Activated naive CD8-positive, alpha-beta T cell treated with anti-CD3 and anti-CD28 coated beads, Interleukin-2, amount 10 ng/mL, durations not matched to agents 7 days and 5 days (primary cell): ENCODE measurements around the gene TBC1D4. TPM values are rescaled to one million over a fixed set of nuclear protein-coding genes. Genes with fewer than 3 reads are reported as not detected.

Source experiments
- ATAC-seq: fragments of 150-1000 bp; cut with Tn5 transposase; one replicate; pipeline ENCODE4 v1.10.0; 2021; ENCODE audit warnings: low read depth, moderate library complexity
- POLR2A ChIA-PET: fragments of 350-600 bp; sonication (Branson Sonifier 250); formaldehyde crosslinking; loops from one replicate; lab custom pipeline; 2021; ENCODE audit warnings: antibody characterized with exemption; lab: Charles Lee
- DNase-seq: peaks from one replicate; pipeline ENCODE4 v3.0.0; 2021
- H3K27ac Mint-ChIP-seq: one replicate; pipeline ENCODE4 v1.8.0; 2022; ENCODE audit warnings: mild to moderate bottlenecking, mixed read lengths
- H3K27me3 Mint-ChIP-seq: one replicate; pipeline ENCODE4 v1.8.0; 2022; ENCODE audit warnings: mild to moderate bottlenecking, moderate library complexity, mixed read lengths
- H3K36me3 Mint-ChIP-seq: one replicate; pipeline ENCODE4 v1.8.0; 2021; ENCODE audit warnings: mild to moderate bottlenecking, mixed read lengths
- H3K4me1 Mint-ChIP-seq: one replicate; pipeline ENCODE4 v1.8.0; 2021; ENCODE audit warnings: mixed read lengths
- H3K4me3 Mint-ChIP-seq: one replicate; pipeline ENCODE4 v1.8.0; 2022; ENCODE audit warnings: mild to moderate bottlenecking, moderate library complexity, mixed read lengths
- H3K9me3 Mint-ChIP-seq: one replicate; pipeline ENCODE4 v1.8.0; 2021; ENCODE audit warnings: mixed read lengths
- total RNA-seq, 2 experiments: library from RNA; stranded (reverse); gene quantifications; one replicate each; pipeline ENCODE4 v1.2.3, GENCODE V29; 2021

TBC1D4 gene
- total RNA-seq, 2 experiments from 2014 or later, result 19.4 to 21.0 TPM

DNA sequence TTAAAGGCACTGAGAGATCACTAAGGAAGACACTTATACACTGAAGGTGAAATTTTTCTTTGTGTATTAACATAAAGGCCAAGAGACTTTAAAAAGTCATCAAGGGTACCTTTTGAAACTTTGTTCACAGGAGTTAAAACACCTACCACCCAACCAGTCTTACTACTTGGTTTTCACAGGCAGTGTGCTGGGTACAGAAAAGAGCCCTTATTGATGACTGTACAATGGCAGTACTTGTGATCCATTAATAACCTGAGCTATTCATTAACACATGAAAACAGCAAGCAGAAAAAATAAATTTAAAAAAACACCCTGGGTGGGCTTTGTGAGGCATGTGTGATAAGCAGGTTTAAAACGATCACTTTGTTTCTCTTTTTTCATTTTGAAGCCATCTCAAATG, 148.9 kb downstream of the TBC1D4 start:
- H3K4me1 Mint-ChIP-seq, result no peaks in the 10 kb centered on the region
- no peak overlapping the region for H3K27ac Mint-ChIP-seq
- no peaks in the 10 kb centered on the region for H3K27me3 Mint-ChIP-seq
- POLR2A ChIA-PET, result no interaction called here
- DNase-seq (no peak), ATAC-seq (no peak)
- peaks cover 1% of the 10 kb centered on the region for H3K36me3 Mint-ChIP-seq
- no peaks in the 10 kb centered on the region for H3K9me3 Mint-ChIP-seq
- H3K4me3 Mint-ChIP-seq, result no peak overlapping the region

DNA sequence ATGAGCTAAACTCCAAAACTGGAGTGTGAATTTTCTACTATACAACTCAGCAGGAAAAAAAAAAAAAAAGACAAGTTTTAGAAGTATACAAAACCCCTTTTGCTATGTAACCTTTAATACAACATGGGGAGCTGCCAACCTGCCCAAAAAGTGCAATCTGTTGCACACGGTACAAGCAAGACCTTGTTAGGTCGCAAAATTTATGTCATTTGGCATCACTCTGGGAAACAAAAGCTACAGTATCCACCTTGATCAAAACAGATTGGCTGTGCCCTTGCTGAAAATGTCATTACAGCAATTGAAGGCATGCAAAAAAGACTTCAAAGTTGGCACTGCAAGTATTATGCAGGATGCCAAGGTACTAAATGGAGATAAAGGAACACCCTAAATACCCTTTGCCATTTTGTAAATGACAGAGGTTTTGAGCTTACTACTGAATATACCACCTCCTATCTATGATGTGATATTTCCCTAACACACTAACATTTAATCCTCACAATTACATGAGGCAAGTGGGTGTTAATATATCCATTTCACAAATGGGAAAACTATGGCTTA, 150.1 kb downstream of the TBC1D4 start:
- H3K36me3 Mint-ChIP-seq, result peaks cover 1% of the 10 kb centered on the region
- H3K9me3 Mint-ChIP-seq, result no peaks in the 10 kb centered on the region
- no peak overlapping the region for H3K4me3 Mint-ChIP-seq
- ATAC-seq, result no peak
- no peak for DNase-seq
- POLR2A ChIA-PET, result no interaction called here
- peaks cover 8% of the 10 kb centered on the region for H3K4me1 Mint-ChIP-seq
- H3K27ac Mint-ChIP-seq, result no peak overlapping the region
- H3K27me3 Mint-ChIP-seq, result no peaks in the 10 kb centered on the region

DNA sequence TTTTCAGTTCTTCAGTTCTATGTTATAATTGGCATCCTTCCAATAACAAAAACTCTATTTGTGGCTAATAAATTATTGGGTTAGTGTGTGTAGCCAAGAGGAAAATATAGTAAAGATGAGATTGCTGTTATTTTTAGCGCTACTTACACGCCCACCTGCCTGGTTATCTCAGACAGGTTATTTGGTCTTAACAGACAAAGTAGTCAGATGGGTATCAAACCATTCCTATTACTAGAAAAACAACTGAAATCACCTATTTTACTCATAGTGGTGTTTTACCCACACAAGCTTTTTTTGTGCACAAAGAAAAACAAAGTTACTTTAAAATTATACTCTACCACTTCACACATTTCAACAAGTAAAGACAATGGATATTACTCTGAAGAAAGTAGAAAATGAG, 151.2 kb downstream of the TBC1D4 start:
- DNase-seq (no peak), ATAC-seq (no peak)
- POLR2A ChIA-PET, result no interaction called here
- Mint-ChIP-seq H3K4me1 (peaks cover 10% of the 10 kb centered on the region), H3K27me3 (no peaks in the 10 kb centered on the region), H3K9me3 (no peaks in the 10 kb centered on the region), H3K27ac (no peak overlapping the region), H3K36me3 (peaks cover 1% of the 10 kb centered on the region), H3K4me3 (no peak overlapping the region)

DNA sequence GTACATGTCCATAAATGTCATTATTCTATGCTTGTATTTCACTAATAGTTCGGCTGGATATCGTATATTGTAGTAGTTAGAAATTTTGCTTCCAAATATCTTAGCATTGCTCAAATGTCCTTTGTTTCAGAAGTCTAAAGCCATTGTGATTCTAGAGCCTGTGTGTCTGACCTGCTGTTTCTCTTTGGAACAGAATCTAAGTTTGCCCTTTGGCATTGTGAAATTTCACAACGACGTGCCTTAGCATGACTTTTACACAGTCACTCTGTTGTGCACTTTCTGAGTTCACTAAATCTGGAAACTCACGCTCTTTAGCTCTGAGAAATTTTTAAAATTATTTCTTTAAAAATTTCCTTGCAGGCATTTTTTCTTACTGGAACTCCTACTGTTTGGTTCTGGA, 152.2 kb downstream of the TBC1D4 start:
- Mint-ChIP-seq H3K4me3 (no peak overlapping the region), H3K4me1 (peaks cover 12% of the 10 kb centered on the region), H3K9me3 (no peaks in the 10 kb centered on the region), H3K27me3 (no peaks in the 10 kb centered on the region), H3K27ac (no peak overlapping the region), H3K36me3 (no peaks in the 10 kb centered on the region)
- ATAC-seq (no peak), DNase-seq (no peak)
- POLR2A ChIA-PET, result no interaction called here

GRCh38 chr13:75329097-75329496, 152.9 kb downstream of the TBC1D4 start:
- Mint-ChIP-seq H3K4me1 (peaks cover 17% of the 10 kb centered on the region), H3K4me3 (no peak overlapping the region), H3K27ac (no peak overlapping the region), H3K36me3 (no peaks in the 10 kb centered on the region), H3K27me3 (no peaks in the 10 kb centered on the region), H3K9me3 (no peaks in the 10 kb centered on the region)
- POLR2A ChIA-PET, result no interaction called here
- ATAC-seq (no peak), DNase-seq (no peak)

DNA sequence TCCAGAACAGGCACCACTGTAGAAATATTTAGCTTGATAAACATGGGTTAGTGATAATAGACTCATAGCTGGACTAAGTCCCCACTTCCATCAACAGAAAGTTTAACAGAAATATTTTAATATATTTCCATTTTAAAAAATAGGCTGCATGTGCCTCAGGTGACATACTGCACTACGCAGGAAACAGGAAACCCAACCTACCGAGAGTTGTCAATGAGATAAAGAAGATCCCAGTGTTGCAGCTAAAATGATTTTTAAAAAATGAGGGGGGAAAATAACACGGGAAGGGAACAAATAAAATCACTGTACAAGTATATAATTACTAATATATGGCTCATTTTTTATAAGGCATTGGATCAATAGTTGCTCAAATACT, 154.8 kb downstream of the TBC1D4 start:
- ATAC-seq (peak; percentile 28), DNase-seq (no peak)
- no peaks in the 10 kb centered on the region for H3K9me3 Mint-ChIP-seq
- POLR2A ChIA-PET, result interaction anchor here (0.7 to 2.1 kb wide), 11 partner anchors 9 to 1666 kb away, joined by 3 to 22 read pairs (median 5); partner anchors contain the start of gene TBC1D4
- H3K27ac Mint-ChIP-seq, result peak overlapping the region; percentile 98
- no peaks in the 10 kb centered on the region for H3K36me3 Mint-ChIP-seq
- H3K4me3 Mint-ChIP-seq, result peak overlapping the region; percentile 95
- peaks cover 28% of the 10 kb centered on the region for H3K4me1 Mint-ChIP-seq
- H3K27me3 Mint-ChIP-seq, result no peaks in the 10 kb centered on the region

DNA sequence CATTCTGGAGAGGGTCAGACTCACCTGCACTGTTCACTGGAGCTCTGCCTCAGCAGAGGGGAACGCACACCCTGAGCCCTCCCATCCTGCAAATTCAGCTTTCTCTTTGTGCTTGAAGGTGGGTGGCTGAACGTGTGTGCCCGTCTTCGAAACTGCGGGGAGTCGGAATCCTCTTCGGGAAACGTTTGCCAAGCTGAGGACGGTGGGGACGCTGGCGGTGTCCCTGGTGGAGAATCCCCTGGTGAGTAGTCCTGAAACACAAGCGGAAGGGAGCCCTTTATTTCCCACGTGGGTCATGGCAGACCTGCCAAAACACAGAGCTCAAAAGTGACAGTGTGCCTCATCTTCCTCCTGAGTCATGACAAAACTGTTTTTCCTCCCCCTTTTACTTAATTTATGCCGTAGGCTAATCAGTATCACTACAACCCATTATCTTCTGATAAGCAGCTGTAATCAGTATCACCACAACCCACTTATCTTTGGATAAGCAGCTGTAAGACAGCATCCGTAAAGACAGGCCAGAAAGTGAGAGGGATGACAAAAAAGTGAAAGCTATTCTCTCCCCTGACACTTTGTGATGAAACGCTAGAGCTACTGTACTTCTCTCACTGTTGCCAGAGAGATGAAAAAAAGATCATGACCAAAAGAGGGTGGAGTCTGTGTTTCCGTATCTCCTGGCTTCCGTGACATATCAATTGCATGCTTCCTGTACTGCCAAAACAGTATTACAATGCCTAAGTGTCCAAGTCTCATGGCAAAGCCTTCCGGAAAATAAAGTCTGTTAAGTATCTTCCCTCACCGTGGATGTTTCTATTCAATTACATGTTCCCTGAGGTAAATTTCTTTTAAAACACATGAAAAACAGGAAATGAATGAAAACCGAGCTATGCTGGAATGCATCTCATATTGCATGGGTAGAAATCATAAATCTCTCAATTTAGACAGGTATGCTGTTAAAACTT, 155.5 kb downstream of the TBC1D4 start:
- peaks cover 34% of the 10 kb centered on the region for H3K4me1 Mint-ChIP-seq
- peak overlapping the region; percentile 98 for H3K27ac Mint-ChIP-seq
- DNase-seq, result peak; percentile 67

GRCh38 chr13:75325711-75326110, 156.3 kb downstream of the TBC1D4 start:
- POLR2A ChIA-PET, result interaction anchor here (0.9 to 2.1 kb wide), 10 partner anchors 8 to 1037 kb away, joined by 3 to 22 read pairs (median 4); partner anchors contain the start of genes TBC1D4 and UCHL3
- peaks cover 38% of the 10 kb centered on the region for H3K4me1 Mint-ChIP-seq
- ATAC-seq (no peak), DNase-seq (no peak)
- H3K9me3 Mint-ChIP-seq, result peaks cover 2% of the 10 kb centered on the region
- H3K27ac Mint-ChIP-seq, result peak overlapping the region; percentile 98
- no peaks in the 10 kb centered on the region for H3K27me3 Mint-ChIP-seq
- H3K4me3 Mint-ChIP-seq, result peak overlapping the region; percentile 95
- peaks cover 8% of the 10 kb centered on the region for H3K36me3 Mint-ChIP-seq

More for the DNA sequence above, 155.5 kb downstream of the TBC1D4 start:
- POLR2A ChIA-PET, result interaction anchor here (0.7 to 2.1 kb wide), 16 partner anchors 8 to 1666 kb away, joined by 3 to 22 read pairs (median 4); partner anchors contain the start of genes TBC1D4 and UCHL3
- no peaks in the 10 kb centered on the region for H3K27me3 Mint-ChIP-seq
- peak overlapping the region; percentile 95 for H3K4me3 Mint-ChIP-seq
- H3K36me3 Mint-ChIP-seq, result peaks cover 4% of the 10 kb centered on the region
- peak; percentile 90 for ATAC-seq
- H3K9me3 Mint-ChIP-seq, result no peaks in the 10 kb centered on the region

DNA sequence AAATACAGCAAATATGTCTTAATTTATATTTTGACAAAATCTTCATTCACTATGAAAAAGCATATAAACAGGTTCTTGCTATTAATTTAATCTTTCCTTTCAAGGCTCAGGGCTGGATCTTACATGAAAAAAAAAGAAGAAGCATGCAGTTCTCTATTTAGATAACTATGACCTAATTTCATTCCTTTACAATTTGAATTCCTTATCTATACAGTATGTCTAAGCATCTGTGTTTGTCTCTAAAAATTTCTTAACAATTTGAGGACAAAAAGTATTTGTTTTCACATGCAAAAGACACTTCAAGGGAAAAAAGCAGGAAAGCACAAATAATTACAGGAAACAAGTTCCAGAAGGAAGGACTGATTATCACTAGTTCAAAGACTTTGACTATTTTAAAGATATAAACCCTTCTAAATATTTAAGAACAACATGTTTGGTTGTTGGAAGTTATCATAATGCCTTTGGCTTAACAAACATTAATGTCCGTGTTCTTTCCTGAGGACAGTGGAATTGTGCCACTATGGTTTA, 157.5 kb downstream of the TBC1D4 start:
- Mint-ChIP-seq H3K4me1 (peaks cover 38% of the 10 kb centered on the region), H3K27me3 (no peaks in the 10 kb centered on the region), H3K9me3 (peaks cover 2% of the 10 kb centered on the region), H3K27ac (peak overlapping the region; percentile 56), H3K36me3 (peaks cover 8% of the 10 kb centered on the region), H3K4me3 (peak overlapping the region; percentile 64)
- DNase-seq (no peak), ATAC-seq (no peak)
- POLR2A ChIA-PET, result no interaction called here

DNA sequence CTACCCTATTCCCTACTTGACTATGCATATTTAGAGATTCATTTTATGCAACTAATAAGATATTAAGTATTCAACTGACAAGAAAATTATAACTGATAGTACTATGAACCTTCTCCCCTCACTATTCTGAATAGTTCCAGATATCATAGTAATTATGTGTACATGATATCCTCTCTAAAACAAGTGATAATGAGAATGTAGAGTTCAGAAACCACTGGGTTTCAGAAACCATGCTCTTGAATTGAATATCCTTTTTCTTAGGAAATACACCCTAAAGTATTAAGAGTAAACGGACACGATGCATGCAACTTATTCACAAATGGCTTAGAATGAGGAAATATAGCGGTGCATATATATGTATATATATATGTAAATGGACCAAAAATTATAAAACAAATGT, 160.9 kb downstream of the TBC1D4 start:
- Mint-ChIP-seq H3K4me1 (peaks cover 50% of the 10 kb centered on the region), H3K4me3 (no peak overlapping the region), H3K36me3 (peaks cover 8% of the 10 kb centered on the region), H3K27ac (no peak overlapping the region), H3K27me3 (no peaks in the 10 kb centered on the region), H3K9me3 (peaks cover 2% of the 10 kb centered on the region)
- POLR2A ChIA-PET, result no interaction called here
- ATAC-seq (no peak), DNase-seq (no peak)

GRCh38 chr13:75319254-75319653, 162.7 kb downstream of the TBC1D4 start:
- POLR2A ChIA-PET, result no interaction called here
- no peak overlapping the region for H3K27ac Mint-ChIP-seq
- no peak overlapping the region for H3K4me3 Mint-ChIP-seq

GRCh38 chr13:75318138-75318833, 163.7 kb downstream of the TBC1D4 start:
- Mint-ChIP-seq H3K4me3 (peak overlapping the region; percentile 69), H3K36me3 (peaks cover 8% of the 10 kb centered on the region), H3K9me3 (peaks cover 2% of the 10 kb centered on the region), H3K27me3 (no peaks in the 10 kb centered on the region), H3K4me1 (peaks cover 38% of the 10 kb centered on the region), H3K27ac (peak overlapping the region; percentile 83)
- DNase-seq (no peak), ATAC-seq (peak; percentile 87)
- POLR2A ChIA-PET, result interaction anchor here (1.5 kb wide), 1 partner anchor 8 kb away, joined by 8 read pairs; no protein-coding TSS in a partner anchor

More at GRCh38 chr13:75319254-75319653, 162.7 kb downstream of the TBC1D4 start:
- DNase-seq (no peak), ATAC-seq (no peak)
- Mint-ChIP-seq H3K36me3 (peaks cover 8% of the 10 kb centered on the region), H3K27me3 (no peaks in the 10 kb centered on the region), H3K9me3 (peaks cover 2% of the 10 kb centered on the region), H3K4me1 (peaks cover 45% of the 10 kb centered on the region)

- no peak for ATAC-seq
- H3K4me1 Mint-ChIP-seq, result peaks cover 32% of the 10 kb centered on the region
- H3K9me3 Mint-ChIP-seq, result peaks cover 4% of the 10 kb centered on the region
- no peak overlapping the region for H3K4me3 Mint-ChIP-seq
- H3K27me3 Mint-ChIP-seq, result no peaks in the 10 kb centered on the region
- POLR2A ChIA-PET, result interaction anchor here (2.3 kb wide), 1 partner anchor 10 kb away, joined by 8 read pairs; no protein-coding TSS in a partner anchor
- H3K36me3 Mint-ChIP-seq, result peaks cover 13% of the 10 kb centered on the region
- no peak overlapping the region for H3K27ac Mint-ChIP-seq
- no peak for DNase-seq
Observed at GRCh38 chr13:75316427-75316826, 165.5 kb downstream of the TBC1D4 start.
